Esophagus squamous epithelium (tissue), 4 donors: Measurements from ENCODE around the gene TTC19.

Experiments used
- CTCF ChIP-seq, 6 experiments: fragments of 450-650 bp in 4 of 6; fragments of 200-600 bp in 2 of 6; sonication (generic) in 2 of 6; IDR thresholded peaks; one replicate each; pipeline ENCODE4 v1.5.1; 2016 to 2019; ENCODE audit warnings: antibody characterized with exemption in 6 of 6, mild to moderate bottlenecking in 4 of 6, moderate library complexity in 4 of 6
- POLR2A ChIP-seq, 4 donors: fragments of 450-650 bp; IDR thresholded peaks; one replicate each; pipeline ENCODE4 v1.6.1; 2017; ENCODE audit warnings: antibody characterized with exemption in 4 of 4, mild to moderate bottlenecking in 4 of 4, moderate library complexity in 3 of 4

- TF ChIP-seq CTCF (IDR thresholded peaks at IDR 0.05) (peak in 1 of 6 experiments; percentile 34), POLR2A (IDR thresholded peaks at IDR 0.05) (no peak)
Observed at GRCh38 chr17:16027708-16028584, 28.3 kb downstream of the TTC19 start.
